ENCODE data around the gene MYO5B. TPM values are rescaled to one million over a fixed set of nuclear protein-coding genes. Genes with fewer than 3 reads are reported as not detected.

The MYO5B gene
- total RNA-seq, 1 donor from 2014 or later: 0.52 TPM

GRCh38 chr18:50065527-50065926 lies 129.4 kb downstream of the MYO5B start:
- Histone ChIP-seq H3K4me1 (ENCODE audit: control insufficient read depth in 3 of 3, insufficient read depth in 3 of 3, low read length in 3 of 3) (no peaks in the 10 kb centered on the region), H3K36me3 (ENCODE audit: control insufficient read depth in 3 of 3, insufficient read depth in 3 of 3, low read length in 3 of 3) (no peaks in the 10 kb centered on the region), H3K4me3 (ENCODE audit: low read length in 3 of 3) (no peak overlapping the region)

GRCh38 chr18:50065039-50065438 lies 129.9 kb downstream of the MYO5B start:
- H3K27ac ChIP-seq (ENCODE audit: low read depth, low read length): no peak overlapping the region
- no peak overlapping the region for H3K9ac ChIP-seq (ENCODE audit: low read depth in 1 of 3, low read length in 3 of 3)
- no peaks in the 10 kb centered on the region for H3K36me3 ChIP-seq (ENCODE audit: control insufficient read depth in 3 of 3, insufficient read depth in 3 of 3, low read length in 3 of 3)
- no peaks in the 10 kb centered on the region for H3K27me3 ChIP-seq (ENCODE audit: control insufficient read depth in 3 of 3, insufficient read depth in 3 of 3, low read length in 3 of 3)
- H3K9me3 ChIP-seq (ENCODE audit: control insufficient read depth in 3 of 3, low read length in 3 of 3): no peaks in the 10 kb centered on the region
- H3K4me3 ChIP-seq (ENCODE audit: low read length in 3 of 3): no peak overlapping the region
- H3K4me1 ChIP-seq (ENCODE audit: control insufficient read depth in 3 of 3, insufficient read depth in 3 of 3, low read length in 3 of 3): no peaks in the 10 kb centered on the region

More at GRCh38 chr18:50065527-50065926, 129.4 kb downstream of the MYO5B start:
- no peak overlapping the region for H3K9ac ChIP-seq (ENCODE audit: low read depth in 1 of 3, low read length in 3 of 3)
- no peaks in the 10 kb centered on the region for H3K9me3 ChIP-seq (ENCODE audit: control insufficient read depth in 3 of 3, low read length in 3 of 3)
- H3K27ac ChIP-seq (ENCODE audit: low read depth, low read length): no peak overlapping the region
- no peaks in the 10 kb centered on the region for H3K27me3 ChIP-seq (ENCODE audit: control insufficient read depth in 3 of 3, insufficient read depth in 3 of 3, low read length in 3 of 3)

GRCh38 chr18:50061876-50062517 lies 132.9 kb downstream of the MYO5B start:
- H3K9ac ChIP-seq (ENCODE audit: low read depth in 1 of 3, low read length in 3 of 3): no peak overlapping the region
- no peak overlapping the region for H3K4me3 ChIP-seq (ENCODE audit: low read length in 3 of 3)
- H3K36me3 ChIP-seq (ENCODE audit: control insufficient read depth in 3 of 3, insufficient read depth in 3 of 3, low read length in 3 of 3): no peaks in the 10 kb centered on the region
- no peaks in the 10 kb centered on the region for H3K4me1 ChIP-seq (ENCODE audit: control insufficient read depth in 3 of 3, insufficient read depth in 3 of 3, low read length in 3 of 3)
- no peak overlapping the region for H3K27ac ChIP-seq (ENCODE audit: low read depth, low read length)
- H3K9me3 ChIP-seq (ENCODE audit: control insufficient read depth in 3 of 3, low read length in 3 of 3): no peaks in the 10 kb centered on the region
- no peaks in the 10 kb centered on the region for H3K27me3 ChIP-seq (ENCODE audit: control insufficient read depth in 3 of 3, insufficient read depth in 3 of 3, low read length in 3 of 3)

- Histone ChIP-seq H3K27me3 (ENCODE audit: control insufficient read depth in 3 of 3, insufficient read depth in 3 of 3, low read length in 3 of 3) (no peaks in the 10 kb centered on the region), H3K9ac (ENCODE audit: low read depth in 1 of 3, low read length in 3 of 3) (no peak overlapping the region), H3K27ac (ENCODE audit: low read depth, low read length) (no peak overlapping the region), H3K9me3 (ENCODE audit: control insufficient read depth in 3 of 3, low read length in 3 of 3) (no peaks in the 10 kb centered on the region), H3K4me3 (ENCODE audit: low read length in 3 of 3) (no peak overlapping the region), H3K36me3 (ENCODE audit: control insufficient read depth in 3 of 3, insufficient read depth in 3 of 3, low read length in 3 of 3) (no peaks in the 10 kb centered on the region), H3K4me1 (ENCODE audit: control insufficient read depth in 3 of 3, insufficient read depth in 3 of 3, low read length in 3 of 3) (no peaks in the 10 kb centered on the region)
Observed at GRCh38 chr18:50060822-50061221, 134.1 kb downstream of the MYO5B start.

- H3K27ac ChIP-seq (ENCODE audit: low read depth, low read length): no peak overlapping the region
- no peaks in the 10 kb centered on the region for H3K27me3 ChIP-seq (ENCODE audit: control insufficient read depth in 3 of 3, insufficient read depth in 3 of 3, low read length in 3 of 3)
- H3K9ac ChIP-seq (ENCODE audit: low read depth in 1 of 3, low read length in 3 of 3): no peak overlapping the region
- H3K9me3 ChIP-seq (ENCODE audit: control insufficient read depth in 3 of 3, low read length in 3 of 3): no peaks in the 10 kb centered on the region
- no peak overlapping the region for H3K4me3 ChIP-seq (ENCODE audit: low read length in 3 of 3)
- H3K36me3 ChIP-seq (ENCODE audit: control insufficient read depth in 3 of 3, insufficient read depth in 3 of 3, low read length in 3 of 3): no peaks in the 10 kb centered on the region
- no peaks in the 10 kb centered on the region for H3K4me1 ChIP-seq (ENCODE audit: control insufficient read depth in 3 of 3, insufficient read depth in 3 of 3, low read length in 3 of 3)
Observed at GRCh38 chr18:50058731-50059130, 136.2 kb downstream of the MYO5B start.

GRCh38 chr18:50057009-50057408 lies 137.9 kb downstream of the MYO5B start:
- H3K9me3 ChIP-seq (ENCODE audit: control insufficient read depth in 3 of 3, low read length in 3 of 3): no peaks in the 10 kb centered on the region
- H3K4me3 ChIP-seq (ENCODE audit: low read length in 3 of 3): no peak overlapping the region
- no peaks in the 10 kb centered on the region for H3K27me3 ChIP-seq (ENCODE audit: control insufficient read depth in 3 of 3, insufficient read depth in 3 of 3, low read length in 3 of 3)
- no peak overlapping the region for H3K27ac ChIP-seq (ENCODE audit: low read depth, low read length)
- H3K9ac ChIP-seq (ENCODE audit: low read depth in 1 of 3, low read length in 3 of 3): no peak overlapping the region
- H3K36me3 ChIP-seq (ENCODE audit: control insufficient read depth in 3 of 3, insufficient read depth in 3 of 3, low read length in 3 of 3): no peaks in the 10 kb centered on the region
- H3K4me1 ChIP-seq (ENCODE audit: control insufficient read depth in 3 of 3, insufficient read depth in 3 of 3, low read length in 3 of 3): no peaks in the 10 kb centered on the region

DNA sequence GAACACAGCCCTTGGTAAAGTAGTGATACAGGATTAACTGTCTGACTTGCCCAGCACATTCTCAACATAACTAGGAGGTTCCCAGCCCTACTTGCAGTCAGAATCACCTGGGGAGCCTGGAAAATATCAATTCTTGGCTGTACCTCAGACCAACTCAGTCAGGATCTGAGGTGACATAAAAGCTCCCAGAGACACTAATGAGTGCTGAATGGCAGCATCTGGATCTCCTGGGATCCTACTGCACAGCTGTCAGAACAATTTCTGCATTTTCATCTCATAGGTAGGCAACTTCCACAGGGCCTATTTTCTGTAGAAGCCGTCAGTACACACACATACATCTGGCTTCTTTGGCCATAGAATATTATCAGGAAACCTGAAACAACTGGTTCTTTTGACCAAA lies 138.8 kb downstream of the MYO5B start:
- no peaks in the 10 kb centered on the region for H3K36me3 ChIP-seq (ENCODE audit: control insufficient read depth in 3 of 3, insufficient read depth in 3 of 3, low read length in 3 of 3)
- H3K9me3 ChIP-seq (ENCODE audit: control insufficient read depth in 3 of 3, low read length in 3 of 3): no peaks in the 10 kb centered on the region
- no peak overlapping the region for H3K4me3 ChIP-seq (ENCODE audit: low read length in 3 of 3)
- no peaks in the 10 kb centered on the region for H3K27me3 ChIP-seq (ENCODE audit: control insufficient read depth in 3 of 3, insufficient read depth in 3 of 3, low read length in 3 of 3)
- H3K4me1 ChIP-seq (ENCODE audit: control insufficient read depth in 3 of 3, insufficient read depth in 3 of 3, low read length in 3 of 3): no peaks in the 10 kb centered on the region
- no peak overlapping the region for H3K9ac ChIP-seq (ENCODE audit: low read depth in 1 of 3, low read length in 3 of 3)
- no peak overlapping the region for H3K27ac ChIP-seq (ENCODE audit: low read depth, low read length)

GRCh38 chr18:50055488-50055887 lies 139.5 kb downstream of the MYO5B start:
- no peak overlapping the region for H3K4me3 ChIP-seq (ENCODE audit: low read length in 3 of 3)
- no peaks in the 10 kb centered on the region for H3K9me3 ChIP-seq (ENCODE audit: control insufficient read depth in 3 of 3, low read length in 3 of 3)
- H3K4me1 ChIP-seq (ENCODE audit: control insufficient read depth in 3 of 3, insufficient read depth in 3 of 3, low read length in 3 of 3): no peaks in the 10 kb centered on the region
- H3K27ac ChIP-seq (ENCODE audit: low read depth, low read length): no peak overlapping the region
- no peak overlapping the region for H3K9ac ChIP-seq (ENCODE audit: low read depth in 1 of 3, low read length in 3 of 3)
- H3K27me3 ChIP-seq (ENCODE audit: control insufficient read depth in 3 of 3, insufficient read depth in 3 of 3, low read length in 3 of 3): no peaks in the 10 kb centered on the region
- no peaks in the 10 kb centered on the region for H3K36me3 ChIP-seq (ENCODE audit: control insufficient read depth in 3 of 3, insufficient read depth in 3 of 3, low read length in 3 of 3)

DNA sequence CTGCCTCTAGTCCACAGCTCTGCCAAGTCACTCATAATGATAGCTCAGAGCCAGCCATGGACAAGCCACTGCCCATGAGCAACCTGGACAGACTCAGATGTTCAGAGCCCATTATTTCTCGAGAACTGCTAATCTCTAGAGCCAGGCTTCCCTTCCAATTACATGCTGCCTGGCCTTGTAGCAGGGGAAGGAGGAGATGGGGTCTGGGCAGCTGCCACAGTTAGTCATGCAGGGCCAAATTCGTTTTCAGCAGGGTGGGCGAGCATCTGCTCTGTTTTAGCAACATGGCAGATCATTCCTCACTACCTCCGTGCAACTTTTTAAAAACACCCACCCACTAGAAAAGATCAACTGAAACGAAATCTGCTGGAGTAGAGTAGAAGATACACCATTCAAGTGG lies 141.8 kb downstream of the MYO5B start:
- Histone ChIP-seq H3K4me3 (ENCODE audit: low read length in 3 of 3) (no peak overlapping the region), H3K27ac (ENCODE audit: low read depth, low read length) (no peak overlapping the region), H3K9me3 (ENCODE audit: control insufficient read depth in 3 of 3, low read length in 3 of 3) (no peaks in the 10 kb centered on the region), H3K4me1 (ENCODE audit: control insufficient read depth in 3 of 3, insufficient read depth in 3 of 3, low read length in 3 of 3) (no peaks in the 10 kb centered on the region), H3K9ac (ENCODE audit: low read depth in 1 of 3, low read length in 3 of 3) (no peak overlapping the region), H3K36me3 (ENCODE audit: control insufficient read depth in 3 of 3, insufficient read depth in 3 of 3, low read length in 3 of 3) (no peaks in the 10 kb centered on the region), H3K27me3 (ENCODE audit: control insufficient read depth in 3 of 3, insufficient read depth in 3 of 3, low read length in 3 of 3) (no peaks in the 10 kb centered on the region)

DNA sequence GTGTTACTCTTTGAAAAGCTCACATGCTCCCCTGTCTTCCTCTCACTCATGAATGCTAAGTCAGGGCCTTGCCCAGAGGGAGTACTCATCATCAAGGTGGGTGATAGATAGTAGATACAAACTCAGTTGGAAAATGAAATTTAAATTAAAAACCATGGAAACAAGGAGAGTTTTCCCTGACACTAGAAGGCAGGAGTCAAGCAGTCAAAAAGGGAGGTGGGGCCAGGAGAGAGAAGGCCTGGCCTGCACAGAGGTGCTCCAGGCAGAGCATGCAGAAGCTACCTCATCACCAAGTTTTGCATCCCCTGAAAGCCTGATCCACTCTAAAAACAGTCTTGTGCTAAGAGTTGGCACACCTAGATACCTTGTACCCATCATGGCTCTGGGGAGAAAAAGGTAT lies 143.7 kb downstream of the MYO5B start:
- H3K4me1 ChIP-seq (ENCODE audit: control insufficient read depth in 3 of 3, insufficient read depth in 3 of 3, low read length in 3 of 3): no peaks in the 10 kb centered on the region
- H3K9ac ChIP-seq (ENCODE audit: low read depth in 1 of 3, low read length in 3 of 3): no peak overlapping the region
- H3K9me3 ChIP-seq (ENCODE audit: control insufficient read depth in 3 of 3, low read length in 3 of 3): no peaks in the 10 kb centered on the region

More for the DNA sequence above, 143.7 kb downstream of the MYO5B start:
- no peaks in the 10 kb centered on the region for H3K36me3 ChIP-seq (ENCODE audit: control insufficient read depth in 3 of 3, insufficient read depth in 3 of 3, low read length in 3 of 3)
- H3K4me3 ChIP-seq (ENCODE audit: low read length in 3 of 3): no peak overlapping the region
- no peaks in the 10 kb centered on the region for H3K27me3 ChIP-seq (ENCODE audit: control insufficient read depth in 3 of 3, insufficient read depth in 3 of 3, low read length in 3 of 3)
- H3K27ac ChIP-seq (ENCODE audit: low read depth, low read length): no peak overlapping the region

Measured in skeletal muscle tissue (tissue), 4 donors.